Measurements from ENCODE around the gene ITPK1.

ITPK1 gene

DNA sequence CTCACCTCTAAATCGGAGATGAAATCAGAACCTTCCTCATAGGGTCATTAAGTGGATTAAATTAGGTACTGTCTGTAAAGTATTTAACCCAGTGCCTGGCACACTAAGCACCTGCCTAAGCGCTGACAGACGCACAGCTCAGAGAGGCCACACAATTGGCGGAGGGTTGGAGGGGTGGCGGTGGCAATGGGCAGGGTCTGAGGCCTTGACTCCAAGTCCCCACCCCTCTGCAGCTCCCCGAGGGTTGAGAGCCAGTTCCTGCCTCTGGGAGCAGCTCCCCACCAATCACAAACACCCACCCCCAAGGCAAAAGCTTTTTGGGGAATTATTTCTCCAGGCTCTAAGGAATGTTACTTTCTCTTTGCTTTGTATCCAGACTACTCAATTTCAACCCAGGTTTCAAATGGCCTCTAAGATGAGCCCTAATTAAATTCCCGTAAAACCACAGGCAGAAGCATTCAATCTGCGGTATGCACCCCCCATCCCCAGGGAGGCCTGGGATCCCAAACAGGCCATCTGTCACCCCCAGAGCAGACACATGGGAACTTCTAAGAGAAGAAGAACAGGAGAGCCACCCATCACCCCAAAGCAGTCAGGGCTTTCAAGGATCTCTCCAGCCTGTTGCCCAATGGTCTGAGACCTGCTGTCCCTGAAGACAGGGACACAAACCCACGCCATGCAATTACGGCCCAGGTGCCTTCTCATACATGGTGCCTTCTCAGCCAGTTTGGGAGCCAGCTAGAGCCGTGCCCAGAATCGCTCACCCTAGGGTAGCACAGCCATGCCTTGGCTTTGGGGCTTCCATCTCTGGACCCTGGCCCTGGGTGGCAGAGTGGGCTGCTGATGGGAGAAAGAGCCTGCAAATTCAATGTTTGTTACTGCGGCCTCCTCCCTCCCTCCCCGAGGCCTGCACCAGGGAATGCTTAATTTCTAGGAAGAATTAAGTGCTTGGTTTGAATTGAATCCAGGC lies 126.7 kb downstream of the ITPK1 start:
- DNase-seq (ENCODE audit: low spot score) = no peak

GRCh38 chr14:92987713-92988510 lies 127.8 kb downstream of the ITPK1 start:
- DNase-seq (ENCODE audit: low spot score) = no peak

GRCh38 chr14:92987148-92987570 lies 128.6 kb downstream of the ITPK1 start:
- DNase-seq (ENCODE audit: low spot score) = no peak

DNA sequence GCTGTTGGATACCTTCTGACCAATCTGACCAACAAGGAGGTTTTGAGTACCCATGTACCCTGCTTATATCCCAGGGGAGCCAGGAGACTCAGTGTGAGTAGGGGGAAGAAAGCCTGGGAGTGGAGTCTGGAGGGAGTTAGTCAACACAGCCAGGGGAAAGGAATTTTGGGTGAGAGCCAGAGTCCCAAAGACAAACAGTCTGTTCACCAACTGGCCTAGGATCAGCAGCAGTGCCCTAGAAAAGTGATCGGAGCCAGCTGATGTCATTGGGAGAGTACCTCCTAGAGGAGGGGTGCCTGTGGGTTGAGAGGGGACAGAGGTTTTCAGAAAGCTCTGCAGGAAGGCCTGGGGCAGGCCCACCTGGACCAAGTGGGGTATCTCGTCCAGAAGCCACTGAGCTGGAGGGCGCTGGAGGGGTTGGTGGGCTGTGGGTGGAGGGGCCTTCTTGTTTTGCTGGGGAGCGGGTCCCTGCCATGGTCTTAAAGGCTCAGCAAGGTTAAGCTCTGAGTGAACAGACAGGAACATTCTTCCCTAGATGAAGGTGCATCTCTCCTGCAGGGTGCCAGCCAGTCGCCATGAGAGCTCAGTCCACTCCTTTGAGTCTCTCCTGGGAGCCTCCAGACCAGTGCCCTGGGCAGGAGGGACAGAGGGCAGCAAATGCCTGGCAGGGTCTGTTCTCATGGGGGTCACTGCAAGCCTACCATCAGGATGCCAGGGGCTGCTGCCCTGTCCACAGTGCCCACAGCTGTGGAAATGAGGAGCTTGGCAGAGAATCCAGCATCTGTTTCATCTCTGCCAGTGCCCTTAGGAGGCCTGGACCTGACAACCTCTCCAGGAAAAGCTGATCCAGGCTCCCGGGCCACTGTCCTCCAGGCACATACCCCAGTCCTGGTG lies 129.2 kb downstream of the ITPK1 start:
- no peak for DNase-seq (ENCODE audit: low spot score)

- no peak for DNase-seq (ENCODE audit: low spot score)
These were observed 130.2 kb downstream of the ITPK1 start for GRCh38 chr14:92985521-92985920.

DNA sequence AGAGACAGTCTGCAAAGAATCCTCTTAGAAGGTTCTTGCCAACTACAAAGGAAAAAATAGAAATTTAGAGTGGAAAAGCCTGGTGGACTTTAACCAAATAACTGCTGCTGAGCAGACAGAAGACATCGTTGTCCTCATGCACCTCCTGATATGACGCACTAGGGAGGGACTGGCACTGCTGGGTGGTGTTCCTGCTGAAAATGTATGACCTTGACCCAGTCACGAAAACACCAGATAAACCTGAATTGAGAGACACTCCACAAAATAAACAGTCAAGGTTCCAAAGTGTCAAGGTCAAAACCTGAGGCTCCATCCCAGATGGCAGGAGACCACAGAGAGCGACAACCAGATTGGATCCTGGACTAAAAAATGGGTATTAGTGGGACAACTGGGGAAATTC lies 130.8 kb downstream of the ITPK1 start:
- DNase-seq (ENCODE audit: low spot score) = no peak

- no peak for DNase-seq (ENCODE audit: low spot score)
These were observed 131.5 kb downstream of the ITPK1 start for GRCh38 chr14:92984082-92984788.

GRCh38 chr14:92982956-92983355 lies 132.8 kb downstream of the ITPK1 start:
- DNase-seq (ENCODE audit: low spot score) = no peak

DNA sequence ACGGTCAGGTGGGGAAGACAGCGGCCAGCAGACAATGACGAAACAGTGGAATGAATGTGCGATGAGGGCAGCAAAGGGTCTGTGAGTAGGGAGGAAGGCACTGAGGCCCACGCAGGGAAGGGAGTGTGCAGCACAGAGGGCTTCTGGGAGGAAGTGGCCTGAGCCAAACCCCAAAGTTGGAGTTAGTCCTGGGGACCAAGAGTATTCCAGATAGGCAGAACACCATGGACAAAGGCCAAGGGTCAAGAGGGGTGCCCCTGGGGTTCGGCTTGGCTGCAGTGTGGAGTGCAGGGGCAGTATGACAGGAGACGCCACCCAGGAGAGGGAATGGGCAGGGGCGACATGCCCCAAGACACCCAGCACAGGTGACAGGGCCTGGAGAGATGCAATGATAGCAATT lies 134.0 kb downstream of the ITPK1 start:
- DNase-seq (ENCODE audit: low spot score) = no peak

- no peak for DNase-seq (ENCODE audit: low spot score)
These were observed 134.9 kb downstream of the ITPK1 start for GRCh38 chr14:92980866-92981265.

- no peak for DNase-seq (ENCODE audit: low spot score)
These were observed 137.3 kb downstream of the ITPK1 start for GRCh38 chr14:92978229-92979021.

GRCh38 chr14:92976268-92976667 lies 139.5 kb downstream of the ITPK1 start:
- no peak for DNase-seq (ENCODE audit: low spot score)

DNA sequence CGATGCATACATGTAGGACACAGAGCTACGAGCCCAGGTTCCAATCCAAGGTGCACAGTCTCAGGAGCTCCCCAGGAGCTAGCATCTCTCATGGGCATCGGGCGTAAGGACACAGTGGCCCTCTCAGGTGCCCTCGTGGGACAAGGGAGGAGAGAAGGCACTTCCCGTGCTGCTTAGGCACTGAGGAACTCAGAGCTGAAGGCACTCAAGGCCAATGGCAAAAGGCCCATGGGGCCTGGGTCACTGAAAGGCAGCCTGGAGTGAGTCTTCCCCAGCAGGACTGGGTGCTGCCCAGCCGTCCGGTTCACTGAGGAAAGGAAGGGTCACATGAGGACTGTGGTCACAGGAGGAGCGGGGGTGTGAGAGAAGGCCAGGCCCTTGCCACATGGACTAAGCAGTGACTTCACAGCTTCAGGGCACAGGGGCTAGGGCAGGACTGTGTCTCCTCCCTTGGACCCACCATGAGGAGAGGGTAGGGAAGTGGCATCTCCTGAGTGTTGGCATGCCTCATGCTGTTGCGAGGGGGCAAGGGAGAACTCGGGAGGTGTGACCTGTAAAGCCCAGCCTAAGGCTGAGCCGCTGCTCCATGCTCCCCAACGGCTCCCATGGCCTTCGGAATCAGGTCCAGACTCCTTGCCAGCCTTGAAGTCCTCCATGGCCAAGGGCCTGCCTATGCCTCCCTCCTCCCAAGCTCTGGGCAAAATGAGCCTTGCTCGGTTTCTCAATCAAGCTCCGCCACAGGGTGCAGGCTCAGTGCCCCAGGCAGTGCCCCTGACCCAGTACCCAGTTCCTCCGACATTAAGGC lies 141.0 kb downstream of the ITPK1 start:
- no peak for DNase-seq (ENCODE audit: low spot score)

DNA sequence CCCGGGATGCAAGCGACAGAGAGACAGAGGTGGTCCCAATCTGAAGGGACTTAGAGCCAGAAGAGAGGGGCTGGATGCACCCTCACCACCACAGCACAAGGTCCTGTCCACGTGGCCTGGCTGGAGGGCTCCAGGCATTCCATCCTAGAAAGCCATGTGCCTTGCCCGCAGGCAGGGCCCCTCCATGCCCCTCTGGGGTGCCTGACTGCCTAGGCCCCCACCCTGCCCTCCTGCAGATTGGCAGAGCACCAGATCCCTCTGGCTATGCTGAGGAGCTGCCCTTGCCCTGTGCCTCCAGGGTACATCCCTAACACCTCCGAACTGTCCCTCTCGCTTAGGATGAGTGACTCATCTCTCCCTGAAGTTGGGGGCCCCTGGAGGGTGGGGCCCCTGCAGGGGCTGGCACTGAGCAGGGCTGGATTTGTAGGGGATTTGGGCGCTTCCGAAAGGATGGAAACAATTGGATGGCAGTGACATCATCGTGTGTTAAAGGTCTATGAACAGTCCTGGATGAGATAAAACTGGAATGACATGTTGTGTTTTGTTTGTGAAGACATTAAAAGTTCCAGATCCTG lies 141.8 kb downstream of the ITPK1 start:
- DNase-seq (ENCODE audit: low spot score) = no peak

- DNase-seq (ENCODE audit: low spot score) = no peak
These were observed 142.4 kb downstream of the ITPK1 start for GRCh38 chr14:92973261-92973797.

DNA sequence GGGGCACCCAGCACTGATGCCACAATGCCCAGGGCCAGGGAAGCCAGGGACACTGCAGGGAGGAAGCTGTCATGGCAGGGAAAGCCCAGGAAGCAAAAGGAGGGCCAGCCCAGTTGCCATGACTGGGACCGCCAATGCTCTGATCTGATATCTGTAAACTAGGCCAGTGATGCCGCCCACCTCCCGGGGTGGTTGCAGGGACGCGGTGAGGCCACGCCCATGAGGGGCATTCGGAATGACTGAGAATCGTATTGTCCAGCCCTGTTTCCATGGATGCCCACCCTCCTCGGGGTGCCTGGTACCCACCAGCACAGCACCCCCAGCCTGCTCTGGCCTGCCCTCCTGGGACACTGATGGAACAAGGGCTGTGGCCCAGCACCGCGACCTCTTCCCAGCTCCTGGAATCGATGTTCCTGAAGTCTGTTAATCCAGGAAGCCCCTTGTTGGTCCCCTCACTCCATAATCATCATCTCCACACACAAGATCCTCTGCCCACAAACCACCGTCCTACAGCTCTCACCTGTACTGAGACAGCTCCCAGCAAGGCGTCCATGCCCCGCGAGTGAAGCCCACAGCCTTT lies 144.0 kb downstream of the ITPK1 start:
- no peak for DNase-seq (ENCODE audit: low spot score)

- DNase-seq (ENCODE audit: low spot score) = no peak
These were observed 145.5 kb downstream of the ITPK1 start for GRCh38 chr14:92970271-92970670.

DNA sequence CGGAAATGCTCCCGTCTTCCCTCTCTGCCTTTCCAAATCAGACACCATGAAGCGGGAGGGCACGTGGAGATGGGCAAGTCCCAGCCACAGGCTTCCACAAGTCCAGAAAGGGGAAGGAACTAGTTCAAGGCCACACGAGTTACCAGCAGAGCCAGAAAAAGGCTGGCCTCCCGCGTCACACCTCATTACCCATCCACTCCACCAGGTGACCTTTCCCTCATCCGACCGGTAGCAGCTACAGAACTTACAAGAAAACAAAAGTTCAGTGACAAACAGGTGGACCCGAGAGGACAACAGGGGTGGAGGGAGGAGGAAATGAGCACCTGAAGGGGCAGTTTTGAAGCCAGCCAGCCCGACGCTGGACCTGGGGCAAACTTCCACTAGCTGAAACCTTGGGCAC lies 145.9 kb downstream of the ITPK1 start:
- no peak for DNase-seq (ENCODE audit: low spot score)

GRCh38 chr14:92969430-92969829 lies 146.3 kb downstream of the ITPK1 start:
- no peak for DNase-seq (ENCODE audit: low spot score)

All from hematopoietic multipotent progenitor cell treated with erythropoietin and hydrocortisone succinate and interleukin-3 and kit ligand, for 15 days (in vitro differentiated cells).